ENCODE data around the gene CD9. TPM values are rescaled to one million over a fixed set of nuclear protein-coding genes. Genes with fewer than 3 reads are reported as not detected.

CD9 gene, protein sequence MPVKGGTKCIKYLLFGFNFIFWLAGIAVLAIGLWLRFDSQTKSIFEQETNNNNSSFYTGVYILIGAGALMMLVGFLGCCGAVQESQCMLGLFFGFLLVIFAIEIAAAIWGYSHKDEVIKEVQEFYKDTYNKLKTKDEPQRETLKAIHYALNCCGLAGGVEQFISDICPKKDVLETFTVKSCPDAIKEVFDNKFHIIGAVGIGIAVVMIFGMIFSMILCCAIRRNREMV
- 424 and 616 TPM in 2 replicates for total RNA-seq

DNA sequence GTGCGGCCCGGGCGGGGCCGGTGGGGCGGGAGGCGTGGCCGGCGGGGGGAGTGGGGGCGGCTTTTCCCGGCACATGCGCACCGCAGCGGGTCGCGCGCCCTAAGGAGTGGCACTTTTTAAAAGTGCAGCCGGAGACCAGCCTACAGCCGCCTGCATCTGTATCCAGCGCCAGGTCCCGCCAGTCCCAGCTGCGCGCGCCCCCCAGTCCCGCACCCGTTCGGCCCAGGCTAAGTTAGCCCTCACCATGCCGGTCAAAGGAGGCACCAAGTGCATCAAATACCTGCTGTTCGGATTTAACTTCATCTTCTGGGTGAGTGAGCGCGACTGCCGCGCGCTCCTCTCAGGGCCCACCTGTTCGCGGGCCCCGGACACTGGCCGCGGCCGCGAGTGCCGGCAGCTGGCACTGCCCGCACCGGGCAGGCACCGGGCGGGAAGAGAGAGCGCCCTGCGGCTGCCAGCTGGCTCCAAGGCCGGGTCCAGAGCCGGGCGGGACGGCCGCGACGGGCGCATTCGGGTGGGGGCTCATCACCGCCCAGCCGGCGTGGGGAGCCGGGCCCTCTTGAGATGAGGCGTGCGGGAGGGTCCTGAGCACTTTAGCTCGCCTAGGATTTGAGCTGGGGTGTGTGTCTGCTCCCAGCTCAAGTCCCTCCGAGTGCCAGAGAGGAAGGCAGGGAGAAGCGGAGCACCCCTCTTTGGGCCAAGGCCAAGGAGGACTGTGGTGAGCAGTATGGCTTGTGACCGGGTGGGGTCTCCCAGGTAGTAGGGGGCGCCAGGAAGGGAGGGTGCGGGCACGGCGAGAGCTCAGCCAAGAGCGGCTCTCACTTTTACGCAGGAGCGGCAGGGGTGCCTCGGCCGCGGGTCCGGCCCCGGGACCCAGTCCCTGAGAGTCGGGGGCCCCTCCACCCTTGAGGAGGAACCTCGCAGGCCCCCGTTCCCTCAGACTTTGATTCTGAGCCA is at the start of gene CD9:
Gene CD9 (plus strand): TSS at position 145 of the 957 bp plus-strand sequence. CDS start 100 bp downstream, at position 245.

Other genes starting within 250 kb of the CD9 start
- 1.3 and 1.9 TPM in 2 replicates for gene VWF, start 75.7 kb upstream of the CD9 start, total RNA-seq
- not detected in 2 replicates for gene PLEKHG6, start 110.3 kb downstream of the CD9 start, total RNA-seq
- 67.9 and 88.1 TPM in 2 replicates for gene TNFRSF1A, start 141.7 kb downstream of the CD9 start, total RNA-seq
- gene SCNN1A, start 175.2 kb downstream of the CD9 start, total RNA-seq = under 0.01 TPM in 1 of 2 replicates, not detected in the other
- gene LTBR, start 183.8 kb downstream of the CD9 start, total RNA-seq = 31.2 and 56.7 TPM in 2 replicates
- 0.12 TPM in 1 of 2 replicates, not detected in the other for gene CD27, start 244.6 kb downstream of the CD9 start, total RNA-seq

Data from uterine smooth muscle cell (primary cell).